ENCODE data around the gene THAP11. TPM values are rescaled to one million over a fixed set of nuclear protein-coding genes. Genes with fewer than 3 reads are reported as not detected.

The THAP11 gene
- total and polyA plus RNA-seq, 2 of the 13 experiments (the other 11 are each of a cell fraction or from before 2014, with no cell fraction given): 44.2 to 53.4 TPM

- TF ChIP-seq BCL3 (CRISPR knock-in tag; IDR thresholded peaks at IDR 0.05) (no peak), NR2F6 (IDR thresholded peaks at IDR 0.05) (no peak), NR2F6 (CRISPR knock-in tag; IDR thresholded peaks at IDR 0.05) (no peak), NRL (CRISPR knock-in tag; IDR thresholded peaks at IDR 0.05; ENCODE audit: borderline replicate concordance) (0 out of 2 replicates have a peak, but pooled peaks have one; percentile 13), CHD2 (IDR thresholded peaks at IDR 0.05; ENCODE audit: low read depth, low read length) (no peak), PLSCR1 (CRISPR knock-in tag; IDR thresholded peaks at IDR 0.05; ENCODE audit: borderline replicate concordance) (no peak), ZNF367 (CRISPR knock-in tag; IDR thresholded peaks at IDR 0.05; ENCODE audit: borderline replicate concordance) (no peak), ZNF75D (CRISPR knock-in tag; IDR thresholded peaks at IDR 0.05; ENCODE audit: borderline replicate concordance) (no peak), ATRX (CRISPR knock-in tag; IDR thresholded peaks at IDR 0.05; ENCODE audit: borderline replicate concordance) (no peak), ZFP36L1 (CRISPR knock-in tag; IDR thresholded peaks at IDR 0.05) (no peak), MEIS1 (CRISPR knock-in tag; IDR thresholded peaks at IDR 0.05; ENCODE audit: borderline replicate concordance) (0 out of 2 replicates have a peak, but pooled peaks have one; percentile 10), AHDC1 (CRISPR knock-in tag; IDR thresholded peaks at IDR 0.05; ENCODE audit: borderline replicate concordance) (no peak), GATAD2A (CRISPR knock-in tag; IDR thresholded peaks at IDR 0.05) (no peak), ZBTB33 (CRISPR knock-in tag; IDR thresholded peaks at IDR 0.05) (peak; percentile 66)
Measured at GRCh38 chr16:67848118-67848517, 6.0 kb downstream of the THAP11 start (continued).

Data from HepG2 (cell line).